Measurements from ENCODE around the gene ERH. TPM values are rescaled to one million over a fixed set of nuclear protein-coding genes. Genes with fewer than 3 reads are reported as not detected.

The ERH gene
- total RNA-seq, 1 experiment from 2014 or later = 388 TPM

DNA sequence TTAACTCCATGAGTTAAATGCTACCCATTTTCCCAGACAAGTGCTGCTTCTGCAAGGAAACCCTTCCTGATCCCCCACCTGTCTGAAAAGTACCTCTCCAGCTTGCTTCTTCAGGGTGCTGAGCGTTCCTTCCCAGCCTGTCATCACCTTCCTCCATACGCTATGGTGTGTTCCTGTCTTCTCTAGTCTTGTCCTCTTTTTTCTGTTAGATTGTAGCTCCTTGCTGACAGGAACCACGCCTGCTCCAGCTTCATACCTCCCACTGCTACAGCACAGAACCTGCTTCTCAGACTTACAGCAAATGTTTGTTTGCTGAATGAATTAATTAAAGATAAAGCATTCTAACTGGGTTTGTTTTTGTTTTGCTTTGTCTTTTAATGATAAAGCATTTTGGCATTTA is 39.1 kb downstream of the ERH start:
- POLR2A ChIA-PET = no interaction called here
- intact Hi-C loops (cut with micrococcal nuclease; ENCODE audit: unreplicated experiment) = no loop called here
- CTCF ChIA-PET = no interaction called here

GRCh38 chr14:69358233-69358963 is 39.7 kb downstream of the ERH start:
- Histone ChIP-seq H3K36me3 (ENCODE audit: control insufficient read depth, insufficient read depth, low read length) (no peaks in the 10 kb centered on the region), H3K27me3 (replicated peaks; ENCODE audit: control insufficient read depth, insufficient read depth, low read length) (no peaks in the 10 kb centered on the region), H3K4me3 (ENCODE audit: low read depth, low read length) (no peak overlapping the region), H3K4me1 (peaks cover 3% of the 10 kb centered on the region; the same call in 1 of the 2 replicates), H3K9me3 (no peaks in the 10 kb centered on the region)
- Mint-ChIP-seq H3K27me3 (ENCODE audit: insufficient read depth, unreplicated experiment) (no peaks in the 10 kb centered on the region), H3K36me3 (ENCODE audit: insufficient read depth, unreplicated experiment) (no peaks in the 10 kb centered on the region), H3K27ac (ENCODE audit: unreplicated experiment) (no peak overlapping the region), H3K4me3 (ENCODE audit: unreplicated experiment) (no peak overlapping the region), H3K9me3 (ENCODE audit: unreplicated experiment) (no peaks in the 10 kb centered on the region), H3K4me1 (ENCODE audit: low read depth, unreplicated experiment) (no peaks in the 10 kb centered on the region)
- CTCF ChIA-PET = interaction anchor here (0.8 kb wide), 1 partner anchor 99 kb away, joined by 3 read pairs; no protein-coding TSS in a partner anchor
- no TSS peak for BruUV-seq (replicated peaks)
- POLR2A ChIA-PET = no interaction called here
- TF ChIP-seq CTCF (IDR thresholded peaks at IDR 0.05; ENCODE audit: insufficient read depth in 1 of 2, low read depth in 1 of 2, low read length in 1 of 2, severe bottlenecking in 1 of 2, unreplicated experiment in 1 of 2) = no peak
- no peak for DNase-seq
- intact Hi-C loops (cut with micrococcal nuclease; ENCODE audit: unreplicated experiment) = no loop called here

More for the DNA sequence above, 39.1 kb downstream of the ERH start:
- H3K27me3 Mint-ChIP-seq (ENCODE audit: insufficient read depth, unreplicated experiment) = no peaks in the 10 kb centered on the region
- BruUV-seq (replicated peaks) = no TSS peak
- no peaks in the 10 kb centered on the region for H3K4me1 Mint-ChIP-seq (ENCODE audit: low read depth, unreplicated experiment)
- H3K27ac Mint-ChIP-seq (ENCODE audit: unreplicated experiment) = no peak overlapping the region
- H3K4me1 ChIP-seq = peaks cover 3% of the 10 kb centered on the region; the same call in 1 of the 2 replicates
- no peak overlapping the region for H3K4me3 Mint-ChIP-seq (ENCODE audit: unreplicated experiment)
- H3K36me3 Mint-ChIP-seq (ENCODE audit: insufficient read depth, unreplicated experiment) = no peaks in the 10 kb centered on the region
- no peaks in the 10 kb centered on the region for H3K9me3 Mint-ChIP-seq (ENCODE audit: unreplicated experiment)
- DNase-seq = no peak
- no peaks in the 10 kb centered on the region for H3K9me3 ChIP-seq
- H3K36me3 ChIP-seq (ENCODE audit: control insufficient read depth, insufficient read depth, low read length) = no peaks in the 10 kb centered on the region
- TF ChIP-seq CTCF (IDR thresholded peaks at IDR 0.05; ENCODE audit: insufficient read depth in 1 of 2, low read depth in 1 of 2, low read length in 1 of 2, severe bottlenecking in 1 of 2, unreplicated experiment in 1 of 2) = no peak
- no peaks in the 10 kb centered on the region for H3K27me3 ChIP-seq (replicated peaks; ENCODE audit: control insufficient read depth, insufficient read depth, low read length)
- no peak overlapping the region for H3K4me3 ChIP-seq (ENCODE audit: low read depth, low read length)

- no peaks in the 10 kb centered on the region for H3K27me3 ChIP-seq (replicated peaks; ENCODE audit: control insufficient read depth, insufficient read depth, low read length)
- H3K36me3 ChIP-seq (ENCODE audit: control insufficient read depth, insufficient read depth, low read length) = no peaks in the 10 kb centered on the region
- intact Hi-C loops (cut with micrococcal nuclease; ENCODE audit: unreplicated experiment) = no loop called here
- POLR2A ChIA-PET = no interaction called here
- BruUV-seq (replicated peaks) = no TSS peak
- Mint-ChIP-seq H3K27ac (ENCODE audit: unreplicated experiment) (no peak overlapping the region), H3K4me1 (ENCODE audit: low read depth, unreplicated experiment) (no peaks in the 10 kb centered on the region), H3K27me3 (ENCODE audit: insufficient read depth, unreplicated experiment) (no peaks in the 10 kb centered on the region), H3K36me3 (ENCODE audit: insufficient read depth, unreplicated experiment) (no peaks in the 10 kb centered on the region), H3K9me3 (ENCODE audit: unreplicated experiment) (no peaks in the 10 kb centered on the region), H3K4me3 (ENCODE audit: unreplicated experiment) (no peak overlapping the region)
- no peak for TF ChIP-seq CTCF (IDR thresholded peaks at IDR 0.05; ENCODE audit: insufficient read depth in 1 of 2, low read depth in 1 of 2, low read length in 1 of 2, severe bottlenecking in 1 of 2, unreplicated experiment in 1 of 2)
- CTCF ChIA-PET = interaction anchor here (0.8 to 1.2 kb wide), 2 partner anchors 96 to 98 kb away, joined by 3 read pairs; no protein-coding TSS in a partner anchor
- no peak overlapping the region for H3K4me3 ChIP-seq (ENCODE audit: low read depth, low read length)
- H3K4me1 ChIP-seq = peaks cover 3% of the 10 kb centered on the region; the same call in 1 of the 2 replicates
- no peaks in the 10 kb centered on the region for H3K9me3 ChIP-seq
- DNase-seq = no peak
These were observed 40.4 kb downstream of the ERH start for GRCh38 chr14:69357544-69358200.

All from Caco-2 (cell line).